HepG2 (cell line): ENCODE results near the gene VPS9D1. TPM values are rescaled to one million over a fixed set of nuclear protein-coding genes. Genes with fewer than 3 reads are reported as not detected.

Experiments used
- ASH2L ChIP-seq: fragments of 300-600, 200-600 bp; sonication (generic); IDR thresholded peaks from 2 replicates; pipeline ENCODE4 v1.7.0; 2017; ENCODE audit warnings: low read depth, mild to moderate bottlenecking, moderate library complexity, mixed read lengths, low read length; ENCODE audit not compliant: insufficient read length
- E2F5 ChIP-seq: sonication (generic); formaldehyde crosslinking; conservative IDR thresholded peaks from 2 replicates; pipeline ENCODE4 v1.4.0; 2020; ENCODE audit warnings: missing genetic modification reagents
- FOSL2 ChIP-seq: sonication (generic); formaldehyde crosslinking; IDR thresholded peaks from 2 replicates; pipeline ENCODE4 v1.4.0; 2020; ENCODE audit warnings: missing genetic modification reagents
- HES4 ChIP-seq: sonication (generic); formaldehyde crosslinking; IDR thresholded peaks from 2 replicates; pipeline ENCODE4 v1.9.0; 2021; ENCODE audit warnings: mild to moderate bottlenecking, missing genetic modification reagents, borderline replicate concordance
- NCOA5 ChIP-seq: sonication (generic); formaldehyde crosslinking; IDR thresholded peaks from 2 replicates; pipeline ENCODE4 v1.4.0; 2020; ENCODE audit warnings: missing genetic modification reagents
- NR1H2 ChIP-seq: sonication (generic); formaldehyde crosslinking; IDR thresholded peaks from 2 replicates; pipeline ENCODE4 v1.8.1; 2022; ENCODE audit warnings: low read depth, missing genetic modification reagents, borderline replicate concordance
- REXO4 ChIP-seq: sonication (generic); formaldehyde crosslinking; IDR thresholded peaks from 2 replicates; pipeline ENCODE4 v1.8.0; 2022; ENCODE audit warnings: missing genetic modification reagents, mild to moderate bottlenecking, borderline replicate concordance
- SETDB1 ChIP-seq: sonication (generic); formaldehyde crosslinking; IDR thresholded peaks from 2 replicates; pipeline ENCODE4 v1.5.1; 2020; ENCODE audit warnings: missing genetic modification reagents, mild to moderate bottlenecking, borderline replicate concordance
- SRF ChIP-seq: IDR thresholded peaks from 2 replicates; pipeline ENCODE4 v1.6.1; 2011; ENCODE audit warnings: mild to moderate bottlenecking, low read depth, low read length, moderate library complexity
- TFDP2 ChIP-seq: sonication (generic); formaldehyde crosslinking; IDR thresholded peaks from 2 replicates; pipeline ENCODE4 v1.4.0; 2020; ENCODE audit warnings: missing genetic modification reagents
- ZMYM2 ChIP-seq: sonication (generic); formaldehyde crosslinking; IDR thresholded peaks from 2 replicates; pipeline ENCODE4 v1.8.0; 2022; ENCODE audit warnings: mild to moderate bottlenecking, missing genetic modification reagents
- ZNF224 ChIP-seq: sonication (generic); formaldehyde crosslinking; IDR thresholded peaks from 2 replicates; pipeline ENCODE4 v1.5.0; 2020; ENCODE audit warnings: mild to moderate bottlenecking, missing genetic modification reagents
- ZNF275 ChIP-seq: sonication (generic); formaldehyde crosslinking; IDR thresholded peaks from 2 replicates; pipeline ENCODE4 v1.8.0; 2022; ENCODE audit warnings: missing genetic modification reagents, mild to moderate bottlenecking, inconsistent platforms, borderline replicate concordance
- ZNF570 ChIP-seq: sonication (generic); formaldehyde crosslinking; IDR thresholded peaks from 2 replicates; pipeline ENCODE4 v1.4.0; 2020; ENCODE audit warnings: mild to moderate bottlenecking, missing genetic modification reagents, borderline replicate concordance
- ZNF737 ChIP-seq: sonication (generic); formaldehyde crosslinking; IDR thresholded peaks from 2 replicates; pipeline ENCODE4 v1.5.0; 2020; ENCODE audit warnings: missing genetic modification reagents, mild to moderate bottlenecking, borderline replicate concordance
- polyA plus RNA-seq, 8 experiments: library from polyadenylated mRNA; depleted of rRNA in 3 of 8; stranded (reverse) in 7 of 8; unstranded in 1 of 8; fragments of >200 nt; fragmentation: Illumina TruSeq in 4 of 8; extraction: Trizol in 4 of 8; gene quantifications; 2 replicates each; pipeline versions ENCODE4 v1.2.1 to v1.2.3, GENCODE V29; 2011 to 2016; ENCODE audit warnings: low read depth in 4 of 8, missing spikeins in 1 of 8, mixed read lengths in 1 of 8; ENCODE audit not compliant: insufficient read depth in 1 of 8
- total RNA-seq, 5 experiments: library from RNA; depleted of rRNA; stranded (reverse); fragments of >200 nt; fragmentation: Illumina TruSeq; extraction: Trizol; gene quantifications; 2 replicates each; pipeline ENCODE4 v1.2.3, GENCODE V29; 2016; ENCODE audit warnings: low read depth in 1 of 5
- TF ChIP-seq, protein P1 (sequence below): sonication (generic); formaldehyde crosslinking; IDR thresholded peaks from 2 replicates; pipeline ENCODE4 v1.4.0; 2020; ENCODE audit warnings: missing genetic modification reagents, borderline replicate concordance

VPS9D1 gene
- total and polyA plus RNA-seq, 2 of the 13 experiments (the other 11 are each of a cell fraction or from before 2014, with no cell fraction given) = 10.1 to 13.2 TPM

DNA sequence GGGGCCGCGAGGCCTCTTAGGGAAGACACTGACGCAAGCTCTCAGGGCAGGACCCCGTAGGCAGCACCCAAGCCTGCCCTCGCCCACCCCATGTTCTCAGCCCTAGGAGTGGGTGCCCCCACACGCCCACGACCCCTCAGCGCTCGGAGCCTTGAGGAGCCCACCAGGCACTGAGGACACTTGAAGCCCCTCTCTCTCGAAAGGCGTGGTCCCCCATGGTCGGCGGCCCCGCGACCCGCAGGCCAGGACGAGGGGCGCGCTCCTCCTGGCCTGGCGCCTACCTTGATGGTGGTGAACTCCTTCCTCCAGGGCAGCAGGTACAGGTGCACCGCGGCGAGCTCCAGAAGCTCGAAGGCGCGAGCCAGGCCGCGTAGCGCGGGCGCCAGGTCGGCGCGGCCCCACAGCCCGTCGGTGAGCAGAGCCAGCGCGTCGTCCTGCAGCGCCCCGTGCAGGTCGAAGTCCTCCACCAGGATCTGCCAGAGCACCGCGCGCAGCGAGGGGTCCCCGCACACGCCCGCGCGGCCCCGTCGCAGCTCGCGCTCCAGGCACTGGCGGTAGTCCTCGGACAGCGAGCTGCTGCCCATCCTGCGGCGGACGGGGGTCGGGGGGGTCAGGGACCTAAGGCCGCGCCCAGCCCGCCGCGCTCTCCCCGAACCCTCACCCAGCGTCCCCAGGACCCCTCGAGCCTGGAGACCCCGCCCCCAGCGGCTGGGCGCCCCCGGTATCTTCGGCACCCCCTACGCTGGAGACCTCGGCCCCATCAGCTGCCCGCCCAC lies 19.9 kb downstream of the VPS9D1 start (continued):
- TF ChIP-seq, protein P1, sequence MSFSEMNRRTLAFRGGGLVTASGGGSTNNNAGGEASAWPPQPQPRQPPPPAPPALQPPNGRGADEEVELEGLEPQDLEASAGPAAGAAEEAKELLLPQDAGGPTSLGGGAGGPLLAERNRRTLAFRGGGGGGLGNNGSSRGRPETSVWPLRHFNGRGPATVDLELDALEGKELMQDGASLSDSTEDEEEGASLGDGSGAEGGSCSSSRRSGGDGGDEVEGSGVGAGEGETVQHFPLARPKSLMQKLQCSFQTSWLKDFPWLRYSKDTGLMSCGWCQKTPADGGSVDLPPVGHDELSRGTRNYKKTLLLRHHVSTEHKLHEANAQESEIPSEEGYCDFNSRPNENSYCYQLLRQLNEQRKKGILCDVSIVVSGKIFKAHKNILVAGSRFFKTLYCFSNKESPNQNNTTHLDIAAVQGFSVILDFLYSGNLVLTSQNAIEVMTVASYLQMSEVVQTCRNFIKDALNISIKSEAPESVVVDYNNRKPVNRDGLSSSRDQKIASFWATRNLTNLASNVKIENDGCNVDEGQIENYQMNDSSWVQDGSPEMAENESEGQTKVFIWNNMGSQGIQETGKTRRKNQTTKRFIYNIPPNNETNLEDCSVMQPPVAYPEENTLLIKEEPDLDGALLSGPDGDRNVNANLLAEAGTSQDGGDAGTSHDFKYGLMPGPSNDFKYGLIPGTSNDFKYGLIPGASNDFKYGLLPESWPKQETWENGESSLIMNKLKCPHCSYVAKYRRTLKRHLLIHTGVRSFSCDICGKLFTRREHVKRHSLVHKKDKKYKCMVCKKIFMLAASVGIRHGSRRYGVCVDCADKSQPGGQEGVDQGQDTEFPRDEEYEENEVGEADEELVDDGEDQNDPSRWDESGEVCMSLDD (CRISPR knock-in tag) = no peak
- no peak; the same call in 1 of the 2 replicates for TF ChIP-seq E2F5 (CRISPR knock-in tag)
- TF ChIP-seq ZNF737 (CRISPR knock-in tag) = no peak
- TF ChIP-seq SRF = no peak
- no peak for TF ChIP-seq ASH2L
- TF ChIP-seq REXO4 (CRISPR knock-in tag) = no peak
- peak; percentile 45 for TF ChIP-seq TFDP2 (CRISPR knock-in tag)
- TF ChIP-seq FOSL2 (CRISPR knock-in tag) = no peak
- TF ChIP-seq ZNF224 = 0 out of 2 replicates have a peak, but pooled peaks have one; percentile 66
- no peak for TF ChIP-seq SETDB1 (CRISPR knock-in tag)
- TF ChIP-seq ZNF275 (CRISPR knock-in tag) = no peak
- TF ChIP-seq NR1H2 (CRISPR knock-in tag) = no peak
- no peak for TF ChIP-seq NCOA5 (CRISPR knock-in tag)
- no peak for TF ChIP-seq ZNF570 (CRISPR knock-in tag)
- no peak; the same call in 1 of the 2 replicates for TF ChIP-seq HES4 (CRISPR knock-in tag)
- TF ChIP-seq ZMYM2 (CRISPR knock-in tag) = no peak
